HepG2 (cell line): Measurements from ENCODE around the gene AXIN1. TPM values are rescaled to one million over a fixed set of nuclear protein-coding genes. Genes with fewer than 3 reads are reported as not detected.

Experiments
- CBX5 ChIP-seq: sonication (generic); formaldehyde crosslinking; IDR thresholded peaks from 2 replicates; pipeline ENCODE4 v1.4.0; 2020; ENCODE audit warnings: missing genetic modification reagents, borderline replicate concordance
- GPN1 ChIP-seq: sonication (generic); formaldehyde crosslinking; IDR thresholded peaks from 2 replicates; pipeline ENCODE4 v1.5.1; 2020; ENCODE audit warnings: missing genetic modification reagents, borderline replicate concordance
- KDM6A ChIP-seq: IDR thresholded peaks from 2 replicates; pipeline ENCODE4 v1.6.1; 2016; ENCODE audit warnings: low read depth
- MEIS1 ChIP-seq: sonication (generic); formaldehyde crosslinking; IDR thresholded peaks from 2 replicates; pipeline ENCODE4 v1.9.0; 2021; ENCODE audit warnings: mild to moderate bottlenecking, missing genetic modification reagents, moderate library complexity, borderline replicate concordance
- MLX ChIP-seq: IDR thresholded peaks from 2 replicates; pipeline ENCODE4 v1.6.1; 2016
- MXD1 ChIP-seq: sonication (generic); formaldehyde crosslinking; IDR thresholded peaks from 2 replicates; pipeline ENCODE4 v1.4.0; 2020; ENCODE audit warnings: mild to moderate bottlenecking, missing genetic modification reagents
- NFRKB ChIP-seq: fragments of 450-650 bp; IDR thresholded peaks from 2 replicates; pipeline ENCODE4 v1.6.1; 2017
- PAWR ChIP-seq: sonication (generic); formaldehyde crosslinking; IDR thresholded peaks from 2 replicates; pipeline ENCODE4 v1.4.0; 2020; ENCODE audit warnings: missing genetic modification reagents, mild to moderate bottlenecking, borderline replicate concordance
- POLR2AphosphoS5 ChIP-seq: IDR thresholded peaks from 2 replicates; pipeline ENCODE4 v1.6.1; 2012; ENCODE audit warnings: low read depth, low read length
- PPARG ChIP-seq: conservative IDR thresholded peaks from 2 replicates; pipeline ENCODE4 v1.6.1; 2016; ENCODE audit warnings: missing biosample characterization, missing genetic modification reagents
- SRY ChIP-seq: sonication (generic); formaldehyde crosslinking; IDR thresholded peaks from 2 replicates; pipeline ENCODE4 v1.8.0; 2022; ENCODE audit warnings: mild to moderate bottlenecking, missing genetic modification reagents
- STAG1 ChIP-seq: sonication (generic); formaldehyde crosslinking; IDR thresholded peaks from 2 replicates; pipeline ENCODE4 v1.4.0; 2020; ENCODE audit warnings: missing genetic modification reagents
- XBP1 ChIP-seq: sonication (generic); formaldehyde crosslinking; IDR thresholded peaks from 2 replicates; pipeline ENCODE4 v1.5.0; 2020; ENCODE audit warnings: missing genetic modification reagents
- YEATS4 ChIP-seq: sonication (generic); formaldehyde crosslinking; IDR thresholded peaks from 2 replicates; pipeline ENCODE4 v1.4.0; 2020; ENCODE audit warnings: missing genetic modification reagents, borderline replicate concordance
- ZBTB3 ChIP-seq: sonication (generic); formaldehyde crosslinking; IDR thresholded peaks from 2 replicates; pipeline ENCODE4 v1.4.0; 2020; ENCODE audit warnings: low read depth, mild to moderate bottlenecking, moderate library complexity, missing genetic modification reagents, borderline replicate concordance
- ZNF232 ChIP-seq: sonication (generic); formaldehyde crosslinking; IDR thresholded peaks from 2 replicates; pipeline ENCODE4 v1.4.0; 2020; ENCODE audit warnings: missing genetic modification reagents, borderline replicate concordance
- ZNF260 ChIP-seq: sonication (generic); formaldehyde crosslinking; IDR thresholded peaks from 2 replicates; pipeline ENCODE4 v1.4.0; 2020; ENCODE audit warnings: missing genetic modification reagents, low read depth, mild to moderate bottlenecking, borderline replicate concordance
- ZNF430 ChIP-seq: sonication (generic); formaldehyde crosslinking; IDR thresholded peaks from 2 replicates; pipeline ENCODE4 v1.9.0; 2021; ENCODE audit warnings: mild to moderate bottlenecking, missing genetic modification reagents
- ZNF512B ChIP-seq: sonication (generic); formaldehyde crosslinking; IDR thresholded peaks from 2 replicates; pipeline ENCODE4 v1.5.1; 2020; ENCODE audit warnings: missing genetic modification reagents, mild to moderate bottlenecking, borderline replicate concordance
- ZNF589 ChIP-seq: sonication (generic); formaldehyde crosslinking; conservative IDR thresholded peaks from 2 replicates; pipeline ENCODE4 v1.8.0; 2022; ENCODE audit warnings: mild to moderate bottlenecking, moderate library complexity, missing genetic modification reagents
- ZNF616 ChIP-seq: sonication (generic); formaldehyde crosslinking; IDR thresholded peaks from 2 replicates; pipeline ENCODE4 v1.5.0; 2020; ENCODE audit warnings: low read depth, mild to moderate bottlenecking, missing genetic modification reagents
- ZNF710 ChIP-seq: sonication (generic); formaldehyde crosslinking; IDR thresholded peaks from 2 replicates; pipeline ENCODE4 v1.5.0; 2020; ENCODE audit warnings: mild to moderate bottlenecking, missing genetic modification reagents, borderline replicate concordance
- polyA plus RNA-seq, 8 experiments: library from polyadenylated mRNA; depleted of rRNA in 3 of 8; stranded (reverse) in 7 of 8; unstranded in 1 of 8; fragments of >200 nt; fragmentation: Illumina TruSeq in 4 of 8; extraction: Trizol in 4 of 8; gene quantifications; 2 replicates each; pipeline versions ENCODE4 v1.2.1 to v1.2.3, GENCODE V29; 2011 to 2016; ENCODE audit warnings: low read depth in 4 of 8, missing spikeins in 1 of 8, mixed read lengths in 1 of 8; ENCODE audit not compliant: insufficient read depth in 1 of 8
- total RNA-seq, 5 experiments: library from RNA; depleted of rRNA; stranded (reverse); fragments of >200 nt; fragmentation: Illumina TruSeq; extraction: Trizol; gene quantifications; 2 replicates each; pipeline ENCODE4 v1.2.3, GENCODE V29; 2016; ENCODE audit warnings: low read depth in 1 of 5

AXIN1 gene
- total and polyA plus RNA-seq, 2 of the 13 experiments (the other 11 are each of a cell fraction or from before 2014, with no cell fraction given), result 24.0 to 26.0 TPM

- peak; percentile 34; the same call in 1 of the 2 replicates for TF ChIP-seq ZNF710 (CRISPR knock-in tag)
- TF ChIP-seq STAG1 (CRISPR knock-in tag), result peak; percentile 97
- peak; percentile 45; the same call in 1 of the 2 replicates for TF ChIP-seq PPARG (CRISPR knock-in tag)
- peak; percentile 81; the same call in 1 of the 2 replicates for TF ChIP-seq YEATS4 (CRISPR knock-in tag)
- no peak for TF ChIP-seq NFRKB
- TF ChIP-seq SRY (CRISPR knock-in tag), result peak; percentile 56; the same call in 1 of the 2 replicates
- no peak for TF ChIP-seq GPN1 (CRISPR knock-in tag)
- peak; percentile 52; the same call in 1 of the 2 replicates for TF ChIP-seq ZNF512B (CRISPR knock-in tag)
- 0 out of 2 replicates have a peak, but pooled peaks have one; percentile 60 for TF ChIP-seq PAWR (CRISPR knock-in tag)
- peak; percentile 70 for TF ChIP-seq CBX5 (CRISPR knock-in tag)
- no peak; the same call in 1 of the 2 replicates for TF ChIP-seq MEIS1
- peak; percentile 69; the same call in 1 of the 2 replicates for TF ChIP-seq MLX (CRISPR knock-in tag)
- TF ChIP-seq ZNF589 (CRISPR knock-in tag), result 0 out of 2 replicates have a peak, but pooled peaks have one; percentile 39
- TF ChIP-seq KDM6A (CRISPR knock-in tag), result no peak
- no peak for TF ChIP-seq XBP1 (CRISPR knock-in tag)
- TF ChIP-seq ZNF616, result 0 out of 2 replicates have a peak, but pooled peaks have one; percentile 26
- TF ChIP-seq ZNF260, result no peak
- peak; percentile 55; the same call in 1 of the 2 replicates for TF ChIP-seq POLR2AphosphoS5
- peak; percentile 86 for TF ChIP-seq ZNF232 (CRISPR knock-in tag)
- TF ChIP-seq ZNF430 (CRISPR knock-in tag), result peak; percentile 62; the same call in 1 of the 2 replicates
- TF ChIP-seq MXD1, result peak; percentile 56; the same call in 1 of the 2 replicates
- TF ChIP-seq ZBTB3 (CRISPR knock-in tag), result peak; percentile 50; the same call in 1 of the 2 replicates
Observed at GRCh38 chr16:361872-362701, 9.6 kb upstream of the AXIN1 start (continued).
